ENCODE data around the gene SCGB1D1. TPM values are rescaled to one million over a fixed set of nuclear protein-coding genes. Genes with fewer than 3 reads are reported as not detected.

Gene SCGB1D1
- total and polyA plus RNA-seq, 12 donors, result not detected

DNA sequence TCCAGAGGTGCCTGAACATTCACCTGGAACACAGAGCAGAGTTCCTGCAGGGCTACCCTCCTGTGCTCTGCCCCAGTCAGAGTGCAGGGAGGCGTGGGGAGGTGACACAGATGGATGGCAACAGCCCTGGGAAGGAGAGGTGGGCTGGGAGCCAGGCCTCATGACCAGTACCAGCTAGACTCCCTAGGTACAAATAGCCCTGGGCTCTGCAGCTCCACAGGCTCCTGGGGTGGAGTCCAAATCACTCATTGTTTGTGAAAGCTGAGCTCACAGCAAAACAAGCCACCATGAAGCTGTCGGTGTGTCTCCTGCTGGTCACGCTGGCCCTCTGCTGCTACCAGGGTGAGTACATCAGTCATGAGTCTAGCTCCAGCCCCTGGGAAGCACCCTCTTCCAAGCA, 52.0 kb downstream of the SCGB1D1 start, which contains the start of gene SCGB1D2:
TSS of gene SCGB1D2 (plus strand) at position 219 of the 400 bp plus-strand sequence. CDS start at position 288, 69 bp downstream.
- Histone ChIP-seq H3K4me1 (no peaks in the 10 kb centered on the region), H3K4me3 (no peak within 1 kb of the TSS), H3K36me3 (no peaks in the 10 kb centered on the region), H3K9me3 (no peaks in the 10 kb centered on the region), H3K27me3 (peaks cover 0 to 16% (median 7%) of the 10 kb centered on the region in 7 donors), H3K27ac (no peak within 1 kb of the TSS)
- 12 to 20% methylated on average over 3 of the region's 3 CpGs for WGBS, 2 donors
- TF ChIP-seq, protein P1, sequence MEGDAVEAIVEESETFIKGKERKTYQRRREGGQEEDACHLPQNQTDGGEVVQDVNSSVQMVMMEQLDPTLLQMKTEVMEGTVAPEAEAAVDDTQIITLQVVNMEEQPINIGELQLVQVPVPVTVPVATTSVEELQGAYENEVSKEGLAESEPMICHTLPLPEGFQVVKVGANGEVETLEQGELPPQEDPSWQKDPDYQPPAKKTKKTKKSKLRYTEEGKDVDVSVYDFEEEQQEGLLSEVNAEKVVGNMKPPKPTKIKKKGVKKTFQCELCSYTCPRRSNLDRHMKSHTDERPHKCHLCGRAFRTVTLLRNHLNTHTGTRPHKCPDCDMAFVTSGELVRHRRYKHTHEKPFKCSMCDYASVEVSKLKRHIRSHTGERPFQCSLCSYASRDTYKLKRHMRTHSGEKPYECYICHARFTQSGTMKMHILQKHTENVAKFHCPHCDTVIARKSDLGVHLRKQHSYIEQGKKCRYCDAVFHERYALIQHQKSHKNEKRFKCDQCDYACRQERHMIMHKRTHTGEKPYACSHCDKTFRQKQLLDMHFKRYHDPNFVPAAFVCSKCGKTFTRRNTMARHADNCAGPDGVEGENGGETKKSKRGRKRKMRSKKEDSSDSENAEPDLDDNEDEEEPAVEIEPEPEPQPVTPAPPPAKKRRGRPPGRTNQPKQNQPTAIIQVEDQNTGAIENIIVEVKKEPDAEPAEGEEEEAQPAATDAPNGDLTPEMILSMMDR (IDR thresholded peaks at IDR 0.05), result no peak
- ATAC-seq, result peak; percentile 52 to 97 (median 92)
- intact Hi-C loops (cut with DNase I), result no loop called here
- DNase-seq, result peak; percentile 51 to 57

Other genes with a start within 250 kb of the SCGB1D1 start
- gene BEST1, start 239.9 kb upstream of the SCGB1D1 start, total RNA-seq, result 1 to 10 TPM in 5 of 10 donors, under 1 TPM in 5; 0.39 to 1.8 (median 1.2) TPM
- gene BEST1, start 239.9 kb upstream of the SCGB1D1 start, polyA plus RNA-seq, result 1 to 10 TPM; 3.3 to 4.9 TPM
- 1,000 to 10,000 TPM; 2,008 to 4,360 (median 2,962) TPM for gene FTH1, start 222.6 kb upstream of the SCGB1D1 start, total RNA-seq
- gene FTH1, start 222.6 kb upstream of the SCGB1D1 start, polyA plus RNA-seq, result 1,000 to 10,000 TPM; 1,346 to 5,199 TPM
- gene INCENP, start 66.2 kb upstream of the SCGB1D1 start, total RNA-seq, result 10 to 100 TPM in 8 of 10 donors, 1 to 10 TPM in 2; 8.2 to 20.0 (median 13.4) TPM
- 1 to 10 TPM; 2.1 to 2.7 TPM for gene INCENP, start 66.2 kb upstream of the SCGB1D1 start, polyA plus RNA-seq
- gene SCGB2A1, start 18.5 kb downstream of the SCGB1D1 start, total RNA-seq, result not detected
- gene SCGB2A1, start 18.5 kb downstream of the SCGB1D1 start, polyA plus RNA-seq, result not detected
- 1 to 10 TPM in 7 of 10 donors, not detected in 3; 1.2 to 4.7 (median 1.8) TPM for gene SCGB1D2, start 52.0 kb downstream of the SCGB1D1 start, total RNA-seq
- gene SCGB1D2, start 52.0 kb downstream of the SCGB1D1 start, polyA plus RNA-seq, result 1 to 10 TPM in 1 of 2 donors, under 1 TPM in 1; 0.64 to 6.1 TPM
- gene SCGB2A2, start 79.9 kb downstream of the SCGB1D1 start, total RNA-seq, result not detected
- gene SCGB2A2, start 79.9 kb downstream of the SCGB1D1 start, polyA plus RNA-seq, result not detected
- not detected for gene SCGB1D4, start 108.9 kb downstream of the SCGB1D1 start, total RNA-seq
- not detected for gene SCGB1D4, start 108.9 kb downstream of the SCGB1D1 start, polyA plus RNA-seq
- 1 to 10 TPM; 1.3 to 9.1 (median 2.6) TPM for gene ASRGL1, start 147.2 kb downstream of the SCGB1D1 start, total RNA-seq
- gene ASRGL1, start 147.2 kb downstream of the SCGB1D1 start, polyA plus RNA-seq, result 1 to 10 TPM; 3.1 to 6.5 TPM
- not detected for gene SCGB1A1, start 228.8 kb downstream of the SCGB1D1 start, total RNA-seq
- under 1 TPM in 1 of 2 donors, not detected in 1; 0.20 TPM for gene SCGB1A1, start 228.8 kb downstream of the SCGB1D1 start, polyA plus RNA-seq

Data from heart right ventricle (tissue), 16 donors.